ENCODE measurements around the gene RFX1. TPM values are rescaled to one million over a fixed set of nuclear protein-coding genes. Genes with fewer than 3 reads are reported as not detected.

Gene RFX1
- total RNA-seq, 2 experiments from 2014 or later: 4.4 to 17.4 TPM

DNA sequence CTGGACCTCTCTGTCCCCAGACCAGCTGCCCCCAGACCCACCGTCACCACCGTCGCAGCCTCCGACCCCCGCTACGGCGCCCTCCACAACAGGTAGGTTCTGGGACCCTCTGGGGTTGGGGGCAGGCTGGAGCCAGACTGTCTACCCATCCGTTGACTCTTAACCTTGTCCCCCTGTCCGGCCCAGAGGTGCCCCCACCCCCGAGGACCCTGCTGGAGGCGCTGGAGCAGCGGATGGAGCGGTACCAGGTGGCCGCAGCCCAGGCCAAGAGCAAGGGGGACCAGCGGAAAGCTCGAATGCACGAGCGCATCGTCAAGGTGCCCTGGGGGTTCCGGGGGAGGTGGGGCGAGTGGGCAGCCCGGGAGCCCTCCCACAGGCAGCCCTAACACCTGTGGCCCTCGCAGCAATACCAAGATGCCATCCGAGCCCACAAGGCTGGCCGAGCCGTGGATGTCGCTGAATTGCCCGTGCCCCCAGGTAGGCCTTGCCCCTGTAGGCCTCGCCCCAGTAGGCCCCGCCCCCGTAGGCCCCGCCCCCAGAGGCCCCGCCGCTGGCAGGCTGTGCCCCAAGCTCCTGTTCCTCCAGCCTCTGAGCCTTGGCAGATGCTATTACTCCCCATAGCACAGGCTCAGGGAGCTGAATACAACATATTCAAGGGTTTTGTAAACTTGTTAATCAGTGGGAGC, 87.3 kb downstream of the RFX1 start:
- ChIA-PET POLR2A (no interaction called here), CTCF (ENCODE audit: unreplicated experiment) (no interaction called here)
- TF ChIP-seq CTCF (conservative IDR thresholded peaks at IDR 0.05; ENCODE audit: low read length) (no peak), EZH2phosphoT487 (IDR thresholded peaks at IDR 0.05; ENCODE audit: borderline replicate concordance, low read depth, low read length) (no peak)
- intact Hi-C loops (cut with micrococcal nuclease; ENCODE audit: unreplicated experiment): no loop called here
- Histone ChIP-seq H3K4me1 (ENCODE audit: insufficient read depth, low read length, poor library complexity, severe bottlenecking) (peaks cover 3% of the 10 kb centered on the region), H3K4me2 (ENCODE audit: low read length) (no peak overlapping the region), H3K79me2 (ENCODE audit: insufficient read depth, low read depth, low read length) (no peaks in the 10 kb centered on the region), H3K4me3 (ENCODE audit: low read depth, low read length, poor library complexity, severe bottlenecking) (no peak overlapping the region), H4K20me1 (ENCODE audit: insufficient read depth, low read length) (no peaks in the 10 kb centered on the region), H3K36me3 (ENCODE audit: insufficient read depth, low read length) (peaks cover 72% of the 10 kb centered on the region), H2AFZ (ENCODE audit: low read length) (no peak overlapping the region), H3K9me2 (ENCODE audit: insufficient read depth, low read length) (no peaks in the 10 kb centered on the region), H3K27ac (ENCODE audit: low read depth, low read length, poor library complexity, severe bottlenecking) (no peak overlapping the region), H3K9me3 (ENCODE audit: low read length) (peaks cover 8% of the 10 kb centered on the region; the same call in 1 of the 2 replicates)
- no peak for DNase-seq (ENCODE audit: low spot score)
- no TSS peak for BruUV-seq (replicated peaks)

- intact Hi-C loops (cut with micrococcal nuclease; ENCODE audit: unreplicated experiment): no loop called here
- peaks cover 8% of the 10 kb centered on the region; the same call in 1 of the 2 replicates for H3K9me3 ChIP-seq (ENCODE audit: low read length)
- H3K79me2 ChIP-seq (ENCODE audit: insufficient read depth, low read depth, low read length): no peaks in the 10 kb centered on the region
- DNase-seq (ENCODE audit: low spot score): no peak
- H2AFZ ChIP-seq (ENCODE audit: low read length): no peak overlapping the region
- ChIA-PET CTCF (ENCODE audit: unreplicated experiment) (no interaction called here), POLR2A (no interaction called here)
- BruUV-seq (replicated peaks): no TSS peak
- peaks cover 3% of the 10 kb centered on the region for H3K4me1 ChIP-seq (ENCODE audit: insufficient read depth, low read length, poor library complexity, severe bottlenecking)
- peaks cover 77% of the 10 kb centered on the region for H3K36me3 ChIP-seq (ENCODE audit: insufficient read depth, low read length)
- no peak overlapping the region for H3K4me3 ChIP-seq (ENCODE audit: low read depth, low read length, poor library complexity, severe bottlenecking)
- H3K9me2 ChIP-seq (ENCODE audit: insufficient read depth, low read length): no peaks in the 10 kb centered on the region
- no peak for TF ChIP-seq CTCF (conservative IDR thresholded peaks at IDR 0.05; ENCODE audit: low read length)
- TF ChIP-seq EZH2phosphoT487 (IDR thresholded peaks at IDR 0.05; ENCODE audit: borderline replicate concordance, low read depth, low read length): no peak
- no peak overlapping the region for H3K4me2 ChIP-seq (ENCODE audit: low read length)
- no peak overlapping the region for H3K27ac ChIP-seq (ENCODE audit: low read depth, low read length, poor library complexity, severe bottlenecking)
- H4K20me1 ChIP-seq (ENCODE audit: insufficient read depth, low read length): no peaks in the 10 kb centered on the region
Measured at GRCh38 chr19:13917888-13918406, 88.2 kb downstream of the RFX1 start.

- DNase-seq (ENCODE audit: low spot score): no peak
- ChIA-PET POLR2A (no interaction called here), CTCF (ENCODE audit: unreplicated experiment) (no interaction called here)
- Histone ChIP-seq H3K9me3 (ENCODE audit: low read length) (no peaks in the 10 kb centered on the region), H2AFZ (ENCODE audit: low read length) (no peak overlapping the region), H3K4me3 (ENCODE audit: low read depth, low read length, poor library complexity, severe bottlenecking) (no peak overlapping the region), H3K79me2 (ENCODE audit: insufficient read depth, low read depth, low read length) (no peaks in the 10 kb centered on the region), H3K9me2 (ENCODE audit: insufficient read depth, low read length) (no peaks in the 10 kb centered on the region), H4K20me1 (ENCODE audit: insufficient read depth, low read length) (no peaks in the 10 kb centered on the region), H3K4me2 (ENCODE audit: low read length) (no peak overlapping the region), H3K4me1 (ENCODE audit: insufficient read depth, low read length, poor library complexity, severe bottlenecking) (no peaks in the 10 kb centered on the region), H3K27ac (ENCODE audit: low read depth, low read length, poor library complexity, severe bottlenecking) (no peak overlapping the region), H3K36me3 (ENCODE audit: insufficient read depth, low read length) (peaks cover 71% of the 10 kb centered on the region)
- TF ChIP-seq EZH2phosphoT487 (IDR thresholded peaks at IDR 0.05; ENCODE audit: borderline replicate concordance, low read depth, low read length) (no peak), CTCF (conservative IDR thresholded peaks at IDR 0.05; ENCODE audit: low read length) (no peak)
- no TSS peak for BruUV-seq (replicated peaks)
- intact Hi-C loops (cut with micrococcal nuclease; ENCODE audit: unreplicated experiment): no loop called here
Measured at GRCh38 chr19:13914777-13915176, 91.3 kb downstream of the RFX1 start.

Measured in OCI-LY7 (cell line).